H9 (cell line): ENCODE data around the gene IGFLR1. TPM values are rescaled to one million over a fixed set of nuclear protein-coding genes. Genes with fewer than 3 reads are reported as not detected.

Experiments used
- DNase-seq: peaks from one replicate; pipeline ENCODE4 v3.0.0-alpha.2; 2017
- H2AFZ ChIP-seq: one replicate; pipeline ENCODE4 v1.6.1; 2013; ENCODE audit warnings: mild to moderate bottlenecking, low read length, control low read depth, moderate library complexity
- H2AK5ac ChIP-seq: 2 replicates; pipeline ENCODE4 v1.6.1; 2013; ENCODE audit warnings: low read length, control low read depth, mixed read lengths; ENCODE audit not compliant: insufficient read length
- H2BK120ac ChIP-seq: one replicate; pipeline ENCODE4 v1.6.1; 2013; ENCODE audit warnings: low read depth, mild to moderate bottlenecking, low read length, control low read depth, inconsistent platforms; ENCODE audit not compliant: poor library complexity, severe bottlenecking
- H2BK12ac ChIP-seq: 2 replicates; pipeline ENCODE4 v1.6.1; 2013; ENCODE audit warnings: low read length, control low read depth, mixed read lengths, low read depth; ENCODE audit not compliant: insufficient read length
- H2BK15ac ChIP-seq: 2 replicates; pipeline ENCODE4 v1.6.1; 2013; ENCODE audit warnings: low read depth, low read length, control low read depth
- H2BK20ac ChIP-seq: one replicate; pipeline ENCODE4 v1.6.1; 2013; ENCODE audit warnings: low read depth, mild to moderate bottlenecking, low read length, control low read depth, inconsistent platforms; ENCODE audit not compliant: poor library complexity, severe bottlenecking
- H2BK5ac ChIP-seq: 2 replicates; pipeline ENCODE4 v1.6.1; 2013; ENCODE audit warnings: low read length, control low read depth, mixed read lengths; ENCODE audit not compliant: insufficient read length
- H3K14ac ChIP-seq: 2 replicates; pipeline ENCODE4 v1.6.1; 2013; ENCODE audit warnings: low read length, control low read depth; ENCODE audit not compliant: insufficient read depth
- H3K18ac ChIP-seq: 2 replicates; pipeline ENCODE4 v1.6.1; 2013; ENCODE audit warnings: low read depth, mild to moderate bottlenecking, mixed read lengths, low read length, control low read depth; ENCODE audit not compliant: insufficient read length
- H3K23ac ChIP-seq: 2 replicates; pipeline ENCODE4 v1.6.1; 2013; ENCODE audit warnings: low read length, control low read depth, mixed read lengths, low read depth; ENCODE audit not compliant: insufficient read length
- H3K23me2 ChIP-seq: 2 replicates; pipeline ENCODE4 v1.6.1; 2013; ENCODE audit warnings: low read depth, mild to moderate bottlenecking, mixed read lengths, low read length, control low read depth; ENCODE audit not compliant: insufficient read length, poor library complexity, severe bottlenecking
- H3K27ac ChIP-seq: 2 replicates; pipeline ENCODE4 v1.5.1; 2013; ENCODE audit warnings: low read length, control low read depth, mixed read lengths, low read depth; ENCODE audit not compliant: insufficient read length
- H3K27me3 ChIP-seq: 2 replicates; pipeline ENCODE4 v1.6.1; 2013; ENCODE audit warnings: low read length, control low read depth, inconsistent platforms; ENCODE audit not compliant: insufficient read depth
- H3K4ac ChIP-seq: 2 replicates; pipeline ENCODE4 v1.6.1; 2013; ENCODE audit warnings: low read depth, mild to moderate bottlenecking, control low read depth, inconsistent platforms, low read length, moderate library complexity
- H3K4me1 ChIP-seq: 2 replicates; pipeline ENCODE4 v1.6.1; 2013; ENCODE audit warnings: low read length, control low read depth, inconsistent platforms; ENCODE audit not compliant: insufficient read depth
- H3K4me2 ChIP-seq: 2 replicates; pipeline ENCODE4 v1.6.1; 2013; ENCODE audit warnings: low read length, control low read depth, mixed read lengths; ENCODE audit not compliant: insufficient read length, insufficient read depth
- H3K56ac ChIP-seq: 2 replicates; pipeline ENCODE4 v1.6.1; 2013; ENCODE audit warnings: low read depth, mild to moderate bottlenecking, mixed read lengths, low read length, control low read depth; ENCODE audit not compliant: insufficient read length
- H3K79me1 ChIP-seq: 2 replicates; pipeline ENCODE4 v1.6.1; 2013; ENCODE audit warnings: low read depth, mild to moderate bottlenecking, moderate library complexity, low read length, control low read depth, inconsistent platforms; ENCODE audit not compliant: insufficient read depth, poor library complexity, severe bottlenecking
- H3K79me2 ChIP-seq: 2 replicates; pipeline ENCODE4 v1.6.1; 2013; ENCODE audit warnings: low read length, control low read depth, inconsistent platforms; ENCODE audit not compliant: insufficient read depth
- H3K9ac ChIP-seq: 2 replicates; pipeline ENCODE4 v1.6.1; 2013; ENCODE audit warnings: low read length, control low read depth, mixed read lengths; ENCODE audit not compliant: insufficient read length; ENCODE audit errors: extremely low read depth
- H3K9me3 ChIP-seq: one replicate; pipeline ENCODE4 v1.6.1; 2013; ENCODE audit warnings: low read depth, low read length, inconsistent platforms; ENCODE audit not compliant: control insufficient read depth
- H3T11ph ChIP-seq: one replicate; pipeline ENCODE4 v1.6.1; 2013; ENCODE audit warnings: mild to moderate bottlenecking, low read length, control low read depth, inconsistent platforms
- H4K20me1 ChIP-seq: one replicate; pipeline ENCODE4 v1.6.1; 2013; ENCODE audit not compliant: control insufficient read depth, insufficient read length, insufficient read depth
- H4K5ac ChIP-seq: 2 replicates; pipeline ENCODE4 v1.6.1; 2013; ENCODE audit warnings: low read depth, mild to moderate bottlenecking, mixed read lengths, low read length, control low read depth; ENCODE audit not compliant: insufficient read length
- H4K8ac ChIP-seq: replicated peaks from 2 replicates; pipeline ENCODE4 v1.6.1; 2013; ENCODE audit warnings: low read length, control low read depth, mixed read lengths, low read depth; ENCODE audit not compliant: insufficient read length
- H4K91ac ChIP-seq: 2 replicates; pipeline ENCODE4 v1.6.1; 2013; ENCODE audit warnings: low read depth, mild to moderate bottlenecking, moderate library complexity, mixed read lengths, low read length, control low read depth; ENCODE audit not compliant: insufficient read length
- H3K27ac Mint-ChIP-seq, 3 experiments: 2 replicates in 2 of 3; 3 replicates in 1 of 3; pipeline ENCODE4 v1.8.0; 2020 to 2021; ENCODE audit warnings: mixed read lengths in 3 of 3, mild to moderate bottlenecking in 1 of 3, moderate library complexity in 1 of 3
- H3K27me3 Mint-ChIP-seq: 2 replicates; pipeline ENCODE4 v1.8.0; 2021; ENCODE audit warnings: low read depth, mild to moderate bottlenecking, moderate library complexity, mixed read lengths
- H3K36me3 Mint-ChIP-seq, 3 experiments: 2 replicates in 2 of 3; 3 replicates in 1 of 3; pipeline ENCODE4 v1.8.0; 2020 to 2021; ENCODE audit warnings: low read depth in 3 of 3, mixed read lengths in 3 of 3; ENCODE audit not compliant: insufficient read depth in 1 of 3
- H3K4me1 Mint-ChIP-seq, 2 experiments: 2 replicates each; pipeline ENCODE4 v1.8.0; 2020; ENCODE audit warnings: mixed read lengths in 2 of 2
- H3K4me3 Mint-ChIP-seq, 2 experiments: 2 replicates in 1 of 2; 3 replicates in 1 of 2; pipeline ENCODE4 v1.8.0; 2020 to 2021; ENCODE audit warnings: mild to moderate bottlenecking in 2 of 2, mixed read lengths in 2 of 2, moderate library complexity in 1 of 2
- H3K9me3 Mint-ChIP-seq, 2 experiments: 2 replicates in 1 of 2; 3 replicates in 1 of 2; pipeline ENCODE4 v1.8.0; 2020; ENCODE audit warnings: mild to moderate bottlenecking in 2 of 2, mixed read lengths in 2 of 2, moderate library complexity in 1 of 2
- CTCF ChIP-seq: fragments of 200-600 bp; sonication (generic); conservative IDR thresholded peaks from 3 replicates; pipeline ENCODE4 v1.8.0; 2021; ENCODE audit warnings: antibody characterized with exemption, mild to moderate bottlenecking
- WGBS: extraction: QIAGEN DNeasy Blood & Tissue Kit; methylation state at CpG from one replicate; pipeline ENCODE4 v1.1.7; 2013; ENCODE audit warnings: missing lambda C conversion rate, low lambda C conversion rate, mixed read lengths; ENCODE audit not compliant: insufficient read length; ENCODE audit errors: extremely low coverage; 5-methylcytosine and 5-hydroxymethylcytosine counted together
- total RNA-seq: library from RNA; stranded (reverse); gene quantifications from 2 replicates; pipeline ENCODE4 v1.2.1, GENCODE V29; 2021

Gene IGFLR1
- total RNA-seq, 1 experiment from 2014 or later: 2.9 TPM

GRCh38 chr19:35743640-35744429 lies 1.6 kb upstream of the IGFLR1 start:
- Histone ChIP-seq H2BK20ac (no peak overlapping the region), H2AK5ac (no peak overlapping the region), H4K8ac (no peak overlapping the region), H2BK12ac (no peak overlapping the region), H3K4me2 (peak overlapping the region; percentile 84), H3K9ac (no peak overlapping the region), H3K79me2 (no peaks in the 10 kb centered on the region), H2AFZ (no peak overlapping the region), H3K4me1 (peaks cover 4% of the 10 kb centered on the region; the same call in 1 of the 2 replicates), H2BK5ac (no peak overlapping the region), H3K4ac (no peak overlapping the region), H3T11ph (no peak overlapping the region), H4K91ac (no peak overlapping the region), H3K56ac (no peak overlapping the region), H3K14ac (no peak overlapping the region), H2BK120ac (no peak overlapping the region), H3K18ac (no peak overlapping the region), H3K27ac (no peak overlapping the region), H3K9me3 (no peaks in the 10 kb centered on the region), H3K23me2 (peaks cover 21% of the 10 kb centered on the region), H3K79me1 (peaks cover 3% of the 10 kb centered on the region), H3K23ac (no peak overlapping the region), H4K20me1 (no peaks in the 10 kb centered on the region), H3K27me3 (no peaks in the 10 kb centered on the region), H4K5ac (no peak overlapping the region), H2BK15ac (no peak overlapping the region)
- Mint-ChIP-seq H3K27me3 (no peaks in the 10 kb centered on the region), H3K36me3 (peaks cover 4 to 18% (median 5%) of the 10 kb centered on the region in 3 experiments; a peak in 5 of 7 replicates), H3K4me3 (peak overlapping the region; percentile 96), H3K27ac (peak overlapping the region; percentile 65 to 100 (median 98); a peak in 3 of 7 replicates), H3K9me3 (no peaks in the 10 kb centered on the region), H3K4me1 (peaks cover 23 to 38% of the 10 kb centered on the region in 2 experiments)
- no CpG with 5 or more reads among the region's 19 CpGs for WGBS
- no peak for DNase-seq
- TF ChIP-seq CTCF: no peak
